Ascending aorta (tissue), 2 donors: ENCODE measurements around the gene HBA2. TPM values are rescaled to one million over a fixed set of nuclear protein-coding genes. Genes with fewer than 3 reads are reported as not detected.
"Not testable (repeated sequence)": the region's sequence is repeated elsewhere in the genome, so short reads cannot be mapped to it uniquely, and the experiment has no call there.

Source experiments
- DNase-seq, 2 donors: peaks; one replicate each; pipeline ENCODE4 v3.0.0-alpha.2; 2019; ENCODE audit warnings: low spot score in 2 of 2
- H3K27ac ChIP-seq, 2 donors: fragments of 200-600 bp; sonication (generic); one replicate each; pipeline ENCODE4 v1.5.1; 2016 to 2017; ENCODE audit warnings: mild to moderate bottlenecking in 1 of 2
- H3K27me3 ChIP-seq: fragments of 200-600 bp; sonication (generic); one replicate; pipeline ENCODE4 v1.5.1; 2017
- H3K36me3 ChIP-seq, 2 donors: fragments of 200-600 bp; sonication (generic); one replicate each; pipeline ENCODE4 v1.5.1; 2016
- H3K4me1 ChIP-seq, 2 donors: fragments of 200-600 bp; sonication (generic); one replicate each; pipeline ENCODE4 v1.5.1; 2016 to 2017; ENCODE audit warnings: mild to moderate bottlenecking in 1 of 2
- H3K4me3 ChIP-seq, 2 donors: fragments of 200-600 bp; sonication (generic); one replicate each; pipeline ENCODE4 v1.5.1; 2016 to 2017; ENCODE audit warnings: mild to moderate bottlenecking in 1 of 2
- H3K9me3 ChIP-seq, 2 donors: fragments of 200-600 bp; sonication (generic); one replicate each; pipeline ENCODE4 v1.5.1; 2016
- intact Hi-C: fragments of 100-400 bp; cut with DNase I; formaldehyde crosslinking; loops from one replicate; pipeline ENCODE4 v1.15.1; 2023
- total RNA-seq: library from RNA; depleted of rRNA; stranded (reverse); fragments of >200 nt; gene quantifications from one replicate; pipeline ENCODE4 v1.1.0, GENCODE V29; 2016
- TF ChIP-seq, protein P1 (sequence below), 3 experiments: fragments of 200-600 bp in 2 of 3; fragments of 450-650 bp in 1 of 3; sonication (generic) in 2 of 3; IDR thresholded peaks; one replicate each; pipeline ENCODE4 v1.5.1; 2016 to 2019; ENCODE audit warnings: antibody characterized with exemption in 3 of 3, mild to moderate bottlenecking in 1 of 3, moderate library complexity in 1 of 3

Gene HBA2
- total RNA-seq, 1 donor from 2014 or later = 4,439 TPM

DNA sequence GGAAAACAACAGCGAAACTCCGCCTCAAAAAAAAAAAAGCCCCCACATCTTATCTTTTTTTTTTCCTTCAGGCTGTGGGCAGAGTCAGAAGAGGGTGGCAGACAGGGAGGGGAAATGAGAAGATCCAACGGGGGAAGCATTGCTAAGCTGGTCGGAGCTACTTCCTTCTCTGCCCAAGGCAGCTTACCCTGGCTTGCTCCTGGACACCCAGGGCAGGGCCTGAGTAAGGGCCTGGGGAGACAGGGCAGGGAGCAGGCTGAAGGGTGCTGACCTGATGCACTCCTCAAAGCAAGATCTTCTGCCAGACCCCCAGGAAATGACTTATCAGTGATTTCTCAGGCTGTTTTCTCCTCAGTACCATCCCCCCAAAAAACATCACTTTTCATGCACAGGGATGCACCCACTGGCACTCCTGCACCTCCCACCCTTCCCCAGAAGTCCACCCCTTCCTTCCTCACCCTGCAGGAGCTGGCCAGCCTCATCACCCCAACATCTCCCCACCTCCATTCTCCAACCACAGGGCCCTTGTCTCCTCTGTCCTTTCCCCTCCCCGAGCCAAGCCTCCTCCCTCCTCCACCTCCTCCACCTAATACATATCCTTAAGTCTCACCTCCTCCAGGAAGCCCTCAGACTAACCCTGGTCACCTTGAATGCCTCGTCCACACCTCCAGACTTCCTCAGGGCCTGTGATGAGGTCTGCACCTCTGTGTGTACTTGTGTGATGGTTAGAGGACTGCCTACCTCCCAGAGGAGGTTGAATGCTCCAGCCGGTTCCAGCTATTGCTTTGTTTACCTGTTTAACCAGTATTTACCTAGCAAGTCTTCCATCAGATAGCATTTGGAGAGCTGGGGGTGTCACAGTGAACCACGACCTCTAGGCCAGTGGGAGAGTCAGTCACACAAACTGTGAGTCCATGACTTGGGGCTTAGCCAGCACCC is 2.6 kb downstream of the HBA2 start:
- Histone ChIP-seq H3K27me3 (peaks cover 9% of the 10 kb centered on the region), H3K4me3 (no peak overlapping the region), H3K36me3 (no peaks in the 10 kb centered on the region), H3K4me1 (peaks cover 0 to under 1% of the 10 kb centered on the region in 2 donors), H3K27ac (no peak overlapping the region), H3K9me3 (no peaks in the 10 kb centered on the region)
- no peak for DNase-seq
- intact Hi-C loops = no loop called here
- TF ChIP-seq, protein P1, sequence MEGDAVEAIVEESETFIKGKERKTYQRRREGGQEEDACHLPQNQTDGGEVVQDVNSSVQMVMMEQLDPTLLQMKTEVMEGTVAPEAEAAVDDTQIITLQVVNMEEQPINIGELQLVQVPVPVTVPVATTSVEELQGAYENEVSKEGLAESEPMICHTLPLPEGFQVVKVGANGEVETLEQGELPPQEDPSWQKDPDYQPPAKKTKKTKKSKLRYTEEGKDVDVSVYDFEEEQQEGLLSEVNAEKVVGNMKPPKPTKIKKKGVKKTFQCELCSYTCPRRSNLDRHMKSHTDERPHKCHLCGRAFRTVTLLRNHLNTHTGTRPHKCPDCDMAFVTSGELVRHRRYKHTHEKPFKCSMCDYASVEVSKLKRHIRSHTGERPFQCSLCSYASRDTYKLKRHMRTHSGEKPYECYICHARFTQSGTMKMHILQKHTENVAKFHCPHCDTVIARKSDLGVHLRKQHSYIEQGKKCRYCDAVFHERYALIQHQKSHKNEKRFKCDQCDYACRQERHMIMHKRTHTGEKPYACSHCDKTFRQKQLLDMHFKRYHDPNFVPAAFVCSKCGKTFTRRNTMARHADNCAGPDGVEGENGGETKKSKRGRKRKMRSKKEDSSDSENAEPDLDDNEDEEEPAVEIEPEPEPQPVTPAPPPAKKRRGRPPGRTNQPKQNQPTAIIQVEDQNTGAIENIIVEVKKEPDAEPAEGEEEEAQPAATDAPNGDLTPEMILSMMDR (IDR thresholded peaks at IDR 0.05) = no peak

DNA sequence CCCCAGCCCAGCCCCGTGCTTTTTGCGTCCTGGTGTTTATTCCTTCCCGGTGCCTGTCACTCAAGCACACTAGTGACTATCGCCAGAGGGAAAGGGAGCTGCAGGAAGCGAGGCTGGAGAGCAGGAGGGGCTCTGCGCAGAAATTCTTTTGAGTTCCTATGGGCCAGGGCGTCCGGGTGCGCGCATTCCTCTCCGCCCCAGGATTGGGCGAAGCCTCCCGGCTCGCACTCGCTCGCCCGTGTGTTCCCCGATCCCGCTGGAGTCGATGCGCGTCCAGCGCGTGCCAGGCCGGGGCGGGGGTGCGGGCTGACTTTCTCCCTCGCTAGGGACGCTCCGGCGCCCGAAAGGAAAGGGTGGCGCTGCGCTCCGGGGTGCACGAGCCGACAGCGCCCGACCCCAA is 3.3 kb downstream of the HBA2 start:
- DNase-seq, intact Hi-C loops: not testable (repeated sequence)

DNA sequence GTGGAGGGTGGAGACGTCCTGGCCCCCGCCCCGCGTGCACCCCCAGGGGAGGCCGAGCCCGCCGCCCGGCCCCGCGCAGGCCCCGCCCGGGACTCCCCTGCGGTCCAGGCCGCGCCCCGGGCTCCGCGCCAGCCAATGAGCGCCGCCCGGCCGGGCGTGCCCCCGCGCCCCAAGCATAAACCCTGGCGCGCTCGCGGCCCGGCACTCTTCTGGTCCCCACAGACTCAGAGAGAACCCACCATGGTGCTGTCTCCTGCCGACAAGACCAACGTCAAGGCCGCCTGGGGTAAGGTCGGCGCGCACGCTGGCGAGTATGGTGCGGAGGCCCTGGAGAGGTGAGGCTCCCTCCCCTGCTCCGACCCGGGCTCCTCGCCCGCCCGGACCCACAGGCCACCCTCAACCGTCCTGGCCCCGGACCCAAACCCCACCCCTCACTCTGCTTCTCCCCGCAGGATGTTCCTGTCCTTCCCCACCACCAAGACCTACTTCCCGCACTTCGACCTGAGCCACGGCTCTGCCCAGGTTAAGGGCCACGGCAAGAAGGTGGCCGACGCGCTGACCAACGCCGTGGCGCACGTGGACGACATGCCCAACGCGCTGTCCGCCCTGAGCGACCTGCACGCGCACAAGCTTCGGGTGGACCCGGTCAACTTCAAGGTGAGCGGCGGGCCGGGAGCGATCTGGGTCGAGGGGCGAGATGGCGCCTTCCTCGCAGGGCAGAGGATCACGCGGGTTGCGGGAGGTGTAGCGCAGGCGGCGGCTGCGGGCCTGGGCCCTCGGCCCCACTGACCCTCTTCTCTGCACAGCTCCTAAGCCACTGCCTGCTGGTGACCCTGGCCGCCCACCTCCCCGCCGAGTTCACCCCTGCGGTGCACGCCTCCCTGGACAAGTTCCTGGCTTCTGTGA is 4.1 kb downstream of the HBA2 start, which contains the start of gene HBA1:
Gene HBA1, plus strand, starts transcription at position 204 of the 906 bp plus-strand sequence. Its CDS starts 37 bp downstream, at position 241.
- DNase-seq, H3K27ac ChIP-seq, H3K36me3 ChIP-seq, H3K4me3 ChIP-seq, intact Hi-C loops, H3K27me3 ChIP-seq, H3K9me3 ChIP-seq: not testable (repeated sequence)
- peaks cover 9 to 10% of the 10 kb centered on the region in 2 donors for H3K4me1 ChIP-seq

More for the DNA sequence above, 3.3 kb downstream of the HBA2 start:
- H3K9me3 ChIP-seq, H3K27me3 ChIP-seq, H3K4me3 ChIP-seq, H3K4me1 ChIP-seq, H3K27ac ChIP-seq, H3K36me3 ChIP-seq: not testable (repeated sequence)

DNA sequence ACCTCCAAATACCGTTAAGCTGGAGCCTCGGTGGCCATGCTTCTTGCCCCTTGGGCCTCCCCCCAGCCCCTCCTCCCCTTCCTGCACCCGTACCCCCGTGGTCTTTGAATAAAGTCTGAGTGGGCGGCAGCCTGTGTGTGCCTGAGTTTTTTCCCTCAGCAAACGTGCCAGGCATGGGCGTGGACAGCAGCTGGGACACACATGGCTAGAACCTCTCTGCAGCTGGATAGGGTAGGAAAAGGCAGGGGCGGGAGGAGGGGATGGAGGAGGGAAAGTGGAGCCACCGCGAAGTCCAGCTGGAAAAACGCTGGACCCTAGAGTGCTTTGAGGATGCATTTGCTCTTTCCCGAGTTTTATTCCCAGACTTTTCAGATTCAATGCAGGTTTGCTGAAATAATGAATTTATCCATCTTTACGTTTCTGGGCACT is 4.7 kb downstream of the HBA2 start:
- peaks cover 9 to 10% of the 10 kb centered on the region in 2 donors for H3K4me1 ChIP-seq
- peaks cover 9% of the 10 kb centered on the region for H3K27me3 ChIP-seq
- H3K36me3 ChIP-seq = no peaks in the 10 kb centered on the region
- intact Hi-C loops = no loop called here
- no peaks in the 10 kb centered on the region for H3K9me3 ChIP-seq
- TF ChIP-seq, protein P1 (IDR thresholded peaks at IDR 0.05) = no peak
- H3K4me3 ChIP-seq = no peak overlapping the region
- no peak for DNase-seq
- H3K27ac ChIP-seq = no peak overlapping the region

DNA sequence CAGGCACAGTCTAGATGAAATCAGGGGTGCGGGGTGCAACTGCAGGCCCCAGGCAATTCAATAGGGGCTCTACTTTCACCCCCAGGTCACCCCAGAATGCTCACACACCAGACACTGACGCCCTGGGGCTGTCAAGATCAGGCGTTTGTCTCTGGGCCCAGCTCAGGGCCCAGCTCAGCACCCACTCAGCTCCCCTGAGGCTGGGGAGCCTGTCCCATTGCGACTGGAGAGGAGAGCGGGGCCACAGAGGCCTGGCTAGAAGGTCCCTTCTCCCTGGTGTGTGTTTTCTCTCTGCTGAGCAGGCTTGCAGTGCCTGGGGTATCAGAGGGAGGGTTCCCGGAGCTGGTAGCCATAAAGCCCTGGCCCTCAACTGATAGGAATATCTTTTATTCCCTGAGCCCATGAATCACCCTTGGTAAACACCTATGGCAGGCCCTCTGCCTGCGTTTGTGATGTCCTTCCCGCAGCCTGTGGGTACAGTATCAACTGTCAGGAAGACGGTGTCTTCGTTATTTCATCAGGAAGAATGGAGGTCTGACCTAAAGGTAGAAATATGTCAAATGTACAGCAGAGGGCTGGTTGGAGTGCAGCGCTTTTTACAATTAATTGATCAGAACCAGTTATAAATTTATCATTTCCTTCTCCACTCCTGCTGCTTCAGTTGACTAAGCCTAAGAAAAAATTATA is 5.4 kb downstream of the HBA2 start:
- no peak overlapping the region for H3K4me3 ChIP-seq
- DNase-seq = no peak
- H3K27ac ChIP-seq = no peak overlapping the region
- H3K36me3 ChIP-seq = no peaks in the 10 kb centered on the region
- H3K9me3 ChIP-seq = no peaks in the 10 kb centered on the region
- H3K27me3 ChIP-seq = peaks cover 9% of the 10 kb centered on the region
- intact Hi-C loops = no loop called here
- TF ChIP-seq, protein P1 (IDR thresholded peaks at IDR 0.05) = no peak
- H3K4me1 ChIP-seq = peaks cover 9 to 10% of the 10 kb centered on the region in 2 donors

DNA sequence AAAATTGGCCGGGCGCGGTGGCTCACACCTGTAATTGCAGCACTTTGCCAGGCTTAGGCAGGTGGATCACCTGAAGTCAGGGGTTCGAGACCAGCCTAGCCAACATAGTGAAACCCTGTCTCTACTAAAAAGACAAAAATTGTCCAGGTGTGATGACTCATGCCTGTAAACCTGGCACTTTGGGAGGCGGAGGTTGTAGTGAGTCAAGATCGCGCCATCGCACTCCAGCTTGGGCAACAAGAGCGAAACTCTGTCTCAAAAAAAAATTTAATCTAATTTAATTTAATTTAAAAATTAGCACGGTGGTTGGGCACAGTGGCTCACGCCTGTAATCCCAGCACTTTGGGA is 6.0 kb downstream of the HBA2 start:
- Histone ChIP-seq H3K4me1 (peaks cover 9 to 10% of the 10 kb centered on the region in 2 donors), H3K27ac (no peak overlapping the region), H3K36me3 (no peaks in the 10 kb centered on the region), H3K9me3 (no peaks in the 10 kb centered on the region), H3K27me3 (peaks cover 9% of the 10 kb centered on the region), H3K4me3 (no peak overlapping the region)
- TF ChIP-seq, protein P1 (IDR thresholded peaks at IDR 0.05) = no peak
- DNase-seq = no peak
- intact Hi-C loops = no loop called here
